B cell (primary cell): Measurements from ENCODE around the gene BTNL9. TPM values are rescaled to one million over a fixed set of nuclear protein-coding genes. Genes with fewer than 3 reads are reported as not detected.
"Not testable (repeated sequence)": the region's sequence is repeated elsewhere in the genome, so short reads cannot be mapped to it uniquely, and the experiment has no call there.

Experiments
- ATAC-seq: fragments of 200-7000 bp; cut with Tn5 transposase; one replicate; pipeline ENCODE4 v1.10.0; 2021; ENCODE audit warnings: low read depth, mild to moderate bottlenecking, moderate number of reproducible peaks, moderate library complexity
- CTCF ChIA-PET: fragments of 350-600 bp; sonication (Branson Sonifier 250); formaldehyde crosslinking; loops from one replicate; lab custom pipeline; 2021; ENCODE audit warnings: antibody characterized with exemption, inconsistent platforms; lab: Charles Lee
- POLR2A ChIA-PET: fragments of 350-600 bp; sonication (Branson Sonifier 250); formaldehyde crosslinking; loops from one replicate; lab custom pipeline; 2021; ENCODE audit warnings: antibody characterized with exemption; lab: Charles Lee
- DNase-seq: peaks from one replicate; pipeline ENCODE4 v3.0.0; 2013
- H2AFZ ChIP-seq: 2 replicates; pipeline ENCODE4 v1.6.1; 2012; ENCODE audit warnings: mild to moderate bottlenecking, low read depth, low read length; ENCODE audit not compliant: insufficient read depth, poor library complexity, severe bottlenecking
- H3K27ac ChIP-seq, 2 donors: 1 replicate in 1 of 2; 2 replicates in 1 of 2; pipeline ENCODE4 v1.5.1; 2012 to 2013; ENCODE audit warnings: low read length in 2 of 2, mild to moderate bottlenecking in 2 of 2, moderate library complexity in 1 of 2
- H3K27me3 ChIP-seq, 4 experiments: fragments of 200-600 bp in 1 of 4; sonication (generic) in 1 of 4; replicated peaks in 1 of 4; 1 replicate in 2 of 4; 2 replicates in 2 of 4; pipeline versions ENCODE4 v1.6.1 to v1.7.0; 2013 to 2016; ENCODE audit warnings: low read length in 3 of 4, mild to moderate bottlenecking in 2 of 4, mixed read lengths in 1 of 4, moderate library complexity in 1 of 4; ENCODE audit not compliant: insufficient read depth in 4 of 4, control insufficient read depth in 3 of 4; ENCODE audit errors: control extremely low read depth in 1 of 4
- H3K36me3 ChIP-seq, 2 experiments: replicated peaks in 1 of 2; 1 replicate in 1 of 2; 2 replicates in 1 of 2; pipeline versions ENCODE4 v1.6.1 to v1.7.1; 2013; ENCODE audit warnings: low read length in 1 of 2; ENCODE audit not compliant: insufficient read depth in 2 of 2, control insufficient read depth in 1 of 2; ENCODE audit errors: control extremely low read depth in 1 of 2, extremely low read depth in 1 of 2
- H3K4me1 ChIP-seq, 2 donors: fragments of 200-600 bp in 1 of 2; sonication (generic) in 1 of 2; 1 replicate in 1 of 2; 2 replicates in 1 of 2; pipeline versions ENCODE4 v1.5.1 to v1.6.1; 2013 to 2017; ENCODE audit warnings: low read length in 2 of 2; ENCODE audit not compliant: control insufficient read depth in 2 of 2, insufficient read depth in 2 of 2
- H3K4me2 ChIP-seq: replicated peaks from 2 replicates; pipeline ENCODE3; 2012; ENCODE audit warnings: mild to moderate bottlenecking, low read depth, low read length; ENCODE audit not compliant: poor library complexity, severe bottlenecking
- H3K4me3 ChIP-seq, 5 experiments: fragments of 200-600 bp in 1 of 5; sonication (generic) in 1 of 5; 1 replicate in 3 of 5; 2 replicates in 2 of 5; pipeline versions ENCODE4 v1.5.1 to v1.7.0; 2011 to 2016; ENCODE audit warnings: low read length in 4 of 5, mild to moderate bottlenecking in 4 of 5, low read depth in 2 of 5, control low read depth in 1 of 5, moderate library complexity in 1 of 5; ENCODE audit not compliant: insufficient read depth in 1 of 5; ENCODE audit errors: control extremely low read depth in 1 of 5, extremely low read depth in 1 of 5
- H3K79me2 ChIP-seq: fragments of 200-600 bp; sonication (generic); one replicate; pipeline ENCODE4 v1.6.0; 2016; ENCODE audit warnings: low read length; ENCODE audit not compliant: control insufficient read depth, insufficient read depth
- H3K9ac ChIP-seq: fragments of 200-600 bp; sonication (generic); 2 replicates; pipeline ENCODE4 v1.6.1; 2017; ENCODE audit warnings: mild to moderate bottlenecking, low read length, moderate library complexity
- H3K9me3 ChIP-seq, 3 donors: one replicate each; pipeline versions ENCODE4 v1.6.1 to v1.7.1; 2013; ENCODE audit warnings: low read length in 2 of 3; ENCODE audit not compliant: control insufficient read depth in 2 of 3, insufficient read depth in 1 of 3; ENCODE audit errors: control extremely low read depth in 1 of 3
- H4K20me1 ChIP-seq: 2 replicates; pipeline ENCODE4 v1.6.0; 2012; ENCODE audit warnings: mild to moderate bottlenecking, low read length; ENCODE audit not compliant: insufficient read depth, control insufficient read depth, poor library complexity, severe bottlenecking
- H3K27ac Mint-ChIP-seq: one replicate; pipeline ENCODE4 v1.8.0; 2021; ENCODE audit warnings: mixed read lengths
- H3K27me3 Mint-ChIP-seq: one replicate; pipeline ENCODE4 v1.8.0; 2021; ENCODE audit warnings: mixed read lengths
- H3K4me1 Mint-ChIP-seq: one replicate; pipeline ENCODE4 v1.8.0; 2021; ENCODE audit warnings: mixed read lengths
- H3K4me3 Mint-ChIP-seq: one replicate; pipeline ENCODE4 v1.8.0; 2021; ENCODE audit warnings: mixed read lengths
- H3K9me3 Mint-ChIP-seq: one replicate; pipeline ENCODE4 v1.8.0; 2022; ENCODE audit warnings: mixed read lengths; ENCODE audit not compliant: insufficient read depth
- CTCF ChIP-seq: fragments of 200-600 bp; IDR thresholded peaks from one replicate; pipeline ENCODE4 v1.8.0; 2022; ENCODE audit warnings: antibody characterized with exemption, mild to moderate bottlenecking
- EZH2 ChIP-seq: IDR thresholded peaks from 2 replicates; pipeline ENCODE4 v1.6.1; 2012; ENCODE audit warnings: borderline replicate concordance, low read depth, mild to moderate bottlenecking, moderate library complexity, low read length; ENCODE audit not compliant: insufficient read depth, poor library complexity, severe bottlenecking
- WGBS: methylation state at CpG from one replicate; pipeline ENCODE4 v1.1.5; 2013; ENCODE audit warnings: missing lambda C conversion rate; ENCODE audit not compliant: insufficient coverage; 5-methylcytosine and 5-hydroxymethylcytosine counted together
- intact Hi-C: fragments of 100-400 bp; cut with micrococcal nuclease; formaldehyde crosslinking; loops from one replicate; pipeline ENCODE4 v1.10.0; 2022
- polyA plus RNA-seq: library from polyadenylated mRNA; depleted of rRNA; stranded (reverse); fragments of >200 nt; gene quantifications from 2 replicates; pipeline ENCODE4 v1.2.3, GENCODE V29; 2012
- total RNA-seq, 2 donors: library from RNA; stranded (reverse); fragments of 120-200 nt in 1 of 2; gene quantifications; 1 replicate in 1 of 2; 2 replicates in 1 of 2; pipeline versions ENCODE4 v1.2.3 to v1.2.4, GENCODE V29; 2013 to 2022

Gene BTNL9
- total and polyA plus RNA-seq, 2 donors (not counting 1 experiment from before 2014, with no cell fraction given) = 40.7 to 173 TPM

GRCh38 chr5:181100121-181100875 is 60.2 kb downstream of the BTNL9 start:
- Histone ChIP-seq H3K9me3 (peaks cover 0 to 22% (median 3%) of the 10 kb centered on the region in 3 donors), H3K79me2 (no peaks in the 10 kb centered on the region), H3K4me1 (peaks cover under 1 to 4% of the 10 kb centered on the region in 2 donors), H4K20me1 (no peaks in the 10 kb centered on the region), H3K36me3 (no peaks in the 10 kb centered on the region), H2AFZ (peak overlapping the region; percentile 5), H3K4me2 (no peak overlapping the region), H3K27me3 (peaks cover 0 to 30% (median 13%) of the 10 kb centered on the region in 4 experiments), H3K4me3 (no peak overlapping the region), H3K27ac (no peak overlapping the region), H3K9ac (no peak overlapping the region)
- ATAC-seq = no peak
- H3K4me1 Mint-ChIP-seq = peaks cover 21% of the 10 kb centered on the region
- no peaks in the 10 kb centered on the region for H3K9me3 Mint-ChIP-seq
- intact Hi-C loops = loop anchor here (10.0 kb wide), 1 partner anchor 55 kb away; no protein-coding TSS in a partner anchor
- ChIA-PET CTCF (interaction anchor here (0.6 to 1.3 kb wide), 4 partner anchors 21 to 320 kb away, joined by 3 to 5 read pairs (median 3); no protein-coding TSS in a partner anchor), POLR2A (no interaction called here)
- H3K27ac Mint-ChIP-seq = peak overlapping the region; percentile 46
- peak overlapping the region; percentile 53 for H3K4me3 Mint-ChIP-seq
- peak; percentile 37 for DNase-seq
- WGBS = 10% methylated on average over 50 of the region's 62 CpGs
- peaks cover 23% of the 10 kb centered on the region for H3K27me3 Mint-ChIP-seq
- TF ChIP-seq EZH2 = no peak
- TF ChIP-seq CTCF = no peak

GRCh38 chr5:181101030-181101641 is 61.1 kb downstream of the BTNL9 start:
- no CpG with 5 or more reads among the region's 54 CpGs for WGBS

GRCh38 chr5:181101930-181102674 is 62.0 kb downstream of the BTNL9 start:
- H3K9ac ChIP-seq, H3K27ac Mint-ChIP-seq, H3K4me2 ChIP-seq, H4K20me1 ChIP-seq, H3K79me2 ChIP-seq, H3K9me3 Mint-ChIP-seq, H3K4me3 ChIP-seq, DNase-seq, ATAC-seq, H3K4me3 Mint-ChIP-seq, H3K27ac ChIP-seq, CTCF ChIA-PET, H2AFZ ChIP-seq, H3K36me3 ChIP-seq, H3K4me1 ChIP-seq, POLR2A ChIA-PET: not testable (repeated sequence)
- H3K27me3 ChIP-seq = peaks cover 0 to 40% (median 15%) of the 10 kb centered on the region in 4 experiments
- no CpG with 5 or more reads among the region's 30 CpGs for WGBS
- Mint-ChIP-seq H3K4me1 (peaks cover 28% of the 10 kb centered on the region), H3K27me3 (peaks cover 35% of the 10 kb centered on the region)
- peaks cover 0 to 22% (median 3%) of the 10 kb centered on the region in 3 donors for H3K9me3 ChIP-seq
- intact Hi-C loops = loop anchor here (10.0 kb wide), 1 partner anchor 53 kb away; no protein-coding TSS in a partner anchor

More at GRCh38 chr5:181101030-181101641, 61.1 kb downstream of the BTNL9 start:
- H3K4me3 Mint-ChIP-seq, H3K27ac ChIP-seq, H3K36me3 ChIP-seq, H3K27ac Mint-ChIP-seq, H2AFZ ChIP-seq, H3K4me2 ChIP-seq, POLR2A ChIA-PET, H3K4me1 ChIP-seq, H3K4me3 ChIP-seq, H3K9me3 Mint-ChIP-seq, H4K20me1 ChIP-seq, H3K79me2 ChIP-seq, ATAC-seq, H3K9ac ChIP-seq, DNase-seq: not testable (repeated sequence)
- CTCF ChIA-PET = interaction anchor here (1.1 kb wide), 1 partner anchor 22 kb away, joined by 3 read pairs; no protein-coding TSS in a partner anchor
- Histone ChIP-seq H3K27me3 (peaks cover 0 to 33% (median 14%) of the 10 kb centered on the region in 4 experiments), H3K9me3 (peaks cover 0 to 22% (median 3%) of the 10 kb centered on the region in 3 donors)
- intact Hi-C loops = loop anchor here (10.0 kb wide), 1 partner anchor 54 kb away; no protein-coding TSS in a partner anchor
- H3K4me1 Mint-ChIP-seq = peaks cover 28% of the 10 kb centered on the region
- peaks cover 30% of the 10 kb centered on the region for H3K27me3 Mint-ChIP-seq
